Transverse colon (tissue), 4 donors: ENCODE results near the gene KRT33A. TPM values are rescaled to one million over a fixed set of nuclear protein-coding genes. Genes with fewer than 3 reads are reported as not detected.

Experiments
- DNase-seq: peaks from one replicate; pipeline ENCODE4 v3.0.0-alpha.2; 2019
- H3K27ac ChIP-seq, 4 donors: fragments of 200-600 bp; sonication (generic); 2 replicates each; pipeline ENCODE4 v1.5.1; 2016 to 2018; ENCODE audit warnings: inconsistent platforms in 4 of 4
- H3K27me3 ChIP-seq: fragments of 200-600 bp; sonication (generic); 2 replicates; pipeline ENCODE4 v1.5.1; 2017; ENCODE audit warnings: inconsistent platforms
- H3K36me3 ChIP-seq, 4 donors: fragments of 200-600 bp; sonication (generic); 2 replicates each; pipeline ENCODE4 v1.5.1; 2017 to 2019; ENCODE audit warnings: inconsistent platforms in 4 of 4
- H3K4me1 ChIP-seq, 4 donors: fragments of 200-600 bp; sonication (generic); 2 replicates each; pipeline ENCODE4 v1.5.1; 2017 to 2020; ENCODE audit warnings: inconsistent platforms in 4 of 4
- H3K4me3 ChIP-seq, 4 donors: fragments of 200-600 bp; sonication (generic); 1 replicate in 1 of 4; 2 replicates in 3 of 4; pipeline versions ENCODE4 v1.5.1 to v1.6.1; 2017 to 2019; ENCODE audit warnings: inconsistent platforms in 4 of 4
- H3K9me3 ChIP-seq, 2 donors: fragments of 200-600 bp; sonication (generic); 2 replicates each; pipeline ENCODE4 v1.5.1; 2017 to 2019; ENCODE audit warnings: inconsistent platforms in 2 of 2
- CTCF ChIP-seq, 5 experiments: fragments of 200-600 bp in 3 of 5; fragments of 450-650 bp in 2 of 5; sonication (generic) in 3 of 5; IDR thresholded peaks; 1 replicate in 2 of 5; 2 replicates in 3 of 5; pipeline ENCODE4 v1.5.1; 2016 to 2017; ENCODE audit warnings: antibody characterized with exemption in 5 of 5, inconsistent platforms in 3 of 5, mild to moderate bottlenecking in 2 of 5, moderate library complexity in 1 of 5
- EP300 ChIP-seq: sonication (generic); formaldehyde crosslinking; IDR thresholded peaks from one replicate; pipeline ENCODE4 v1.6.1; 2017; ENCODE audit warnings: antibody characterized with exemption, low read depth
- POLR2A ChIP-seq: fragments of 450-650 bp; IDR thresholded peaks from one replicate; pipeline ENCODE4 v1.6.1; 2016; ENCODE audit warnings: antibody characterized with exemption, mild to moderate bottlenecking, moderate library complexity
- POLR2AphosphoS5 ChIP-seq, 3 donors: sonication (generic); formaldehyde crosslinking; IDR thresholded peaks; one replicate each; pipeline ENCODE4 v1.6.1; 2016; ENCODE audit warnings: antibody characterized with exemption in 3 of 3
- WGBS, 2 donors: methylation state at CpG; one replicate each; pipeline ENCODE4 v1.1.5; 2018; ENCODE audit warnings: low coverage in 1 of 2; 5-methylcytosine and 5-hydroxymethylcytosine counted together
- in situ Hi-C, 4 donors: fragments of 200-750 bp; cut with MboI; loops; one replicate each; pipeline versions ENCODE4 v1.15.0 to v1.15.1; 2017; ENCODE audit warnings: low sequenced_read_pairs in 3 of 4, low pct_ligation_motif_present in 1 of 4, low pct_unique_long_range_greater_than_20kb in 1 of 4
- intact Hi-C: fragments of 100-400 bp; cut with DNase I; formaldehyde crosslinking; loops from one replicate; pipeline ENCODE4 v1.15.1; 2023; ENCODE audit warnings: low total_unique reads
- total RNA-seq, 4 donors: library from RNA; depleted of rRNA; stranded (reverse); fragments of >200 nt; gene quantifications; one replicate each; pipeline ENCODE4 v1.1.0, GENCODE V29; 2016

The KRT33A gene
- total RNA-seq, 4 donors from 2014 or later: not detected

- Histone ChIP-seq H3K4me3 (no peak overlapping the region), H3K4me1 (no peaks in the 10 kb centered on the region), H3K36me3 (no peaks in the 10 kb centered on the region), H3K27me3 (peaks cover 3% of the 10 kb centered on the region), H3K9me3 (no peaks in the 10 kb centered on the region), H3K27ac (no peak overlapping the region)
- DNase-seq: no peak
- TF ChIP-seq POLR2AphosphoS5 (IDR thresholded peaks at IDR 0.05) (no peak), POLR2A (no peak)
- intact Hi-C loops (no loop called here), in situ Hi-C loops (loop anchor here in 1 of 4 donors (25.0 kb wide), 1 partner anchor 104 kb away; the partner anchor contains the start of genes KRTAP9-6 and KRTAP9-9)
These were observed 15.4 kb upstream of the KRT33A start for GRCh38 chr17:41366070-41366469.

GRCh38 chr17:41363881-41364280 lies 13.3 kb upstream of the KRT33A start:
- WGBS, 2 donors: 78 to 83% methylated on average over 2 of the region's 2 CpGs
- no peak overlapping the region for H3K27ac ChIP-seq
- TF ChIP-seq POLR2A: no peak
- no peak for TF ChIP-seq EP300
- no peak for TF ChIP-seq POLR2AphosphoS5 (IDR thresholded peaks at IDR 0.05)
- no peak for TF ChIP-seq CTCF (IDR thresholded peaks at IDR 0.05)
- H3K36me3 ChIP-seq: no peaks in the 10 kb centered on the region
- no peak overlapping the region for H3K4me3 ChIP-seq
- intact Hi-C loops (no loop called here), in situ Hi-C loops (loop anchor here in 1 of 4 donors (25.0 kb wide), 1 partner anchor 102 kb away; the partner anchor contains the start of genes KRTAP9-6 and KRTAP9-9)
- no peak for DNase-seq
- no peaks in the 10 kb centered on the region for H3K4me1 ChIP-seq
- no peaks in the 10 kb centered on the region for H3K9me3 ChIP-seq
- peaks cover 3% of the 10 kb centered on the region for H3K27me3 ChIP-seq

- Histone ChIP-seq H3K36me3 (no peaks in the 10 kb centered on the region), H3K4me1 (no peaks in the 10 kb centered on the region), H3K27ac (no peak overlapping the region), H3K27me3 (peaks cover 12% of the 10 kb centered on the region), H3K4me3 (no peak overlapping the region), H3K9me3 (peaks cover 0 to 4% of the 10 kb centered on the region in 2 donors)
- in situ Hi-C loops: loop anchor here in 1 of 4 donors (25.0 kb wide), 1 partner anchor 98 kb away; the partner anchor contains the start of genes KRTAP9-6 and KRTAP9-9
- 65 to 79% methylated on average over 3 to 5 of the region's 5 CpGs for WGBS, 2 donors
- TF ChIP-seq POLR2A (no peak), CTCF (IDR thresholded peaks at IDR 0.05) (no peak), EP300 (no peak), POLR2AphosphoS5 (IDR thresholded peaks at IDR 0.05) (no peak)
- no peak for DNase-seq
- intact Hi-C loops: no loop called here
These were observed 9.8 kb upstream of the KRT33A start for GRCh38 chr17:41360296-41360995.

- no peak for DNase-seq
- intact Hi-C loops (no loop called here), in situ Hi-C loops (loop anchor here in 1 of 4 donors (25.0 kb wide), 1 partner anchor 92 kb away; the partner anchor contains the start of genes KRTAP9-6 and KRTAP9-9)
- Histone ChIP-seq H3K27ac (no peak overlapping the region), H3K27me3 (peaks cover 23% of the 10 kb centered on the region), H3K36me3 (no peaks in the 10 kb centered on the region), H3K4me3 (no peak overlapping the region), H3K9me3 (peaks cover 0 to 4% of the 10 kb centered on the region in 2 donors), H3K4me1 (no peaks in the 10 kb centered on the region)
- 93 to 97% methylated on average over 3 to 4 of the region's 4 CpGs for WGBS, 2 donors
- TF ChIP-seq POLR2AphosphoS5 (IDR thresholded peaks at IDR 0.05) (no peak), CTCF (IDR thresholded peaks at IDR 0.05) (no peak)
These were observed 3.9 kb upstream of the KRT33A start for GRCh38 chr17:41354536-41354935.
